Kidney epithelial cell (primary cell): ENCODE results near the gene SSBP4. TPM values are rescaled to one million over a fixed set of nuclear protein-coding genes. Genes with fewer than 3 reads are reported as not detected.

Experiments
- DNase-seq: peaks from one replicate; pipeline ENCODE4 v3.0.0-alpha.2; 2010; ENCODE audit warnings: low read depth
- H3K27me3 ChIP-seq: 2 replicates; pipeline ENCODE4 v1.6.0; 2011; ENCODE audit warnings: low read length; ENCODE audit not compliant: control insufficient read depth, insufficient read depth
- H3K36me3 ChIP-seq: 2 replicates; pipeline ENCODE4 v1.5.1; 2011; ENCODE audit warnings: low read length; ENCODE audit not compliant: control insufficient read depth, insufficient read depth
- H3K4me3 ChIP-seq: 2 replicates; pipeline ENCODE4 v1.5.1; 2011; ENCODE audit warnings: low read depth, mild to moderate bottlenecking, control low read depth, low read length
- total RNA-seq: library from RNA; depleted of rRNA; stranded (reverse); fragments of >200 nt; gene quantifications from 2 replicates; pipeline ENCODE4 v1.2.3, GENCODE V29; 2015
- TF ChIP-seq, protein P1 (sequence below): IDR thresholded peaks from 2 replicates; pipeline ENCODE4 v1.5.1; 2011; ENCODE audit warnings: mild to moderate bottlenecking, moderate library complexity, low read length, control low read depth, inconsistent platforms; ENCODE audit not compliant: insufficient read depth, poor library complexity, severe bottlenecking

SSBP4 gene
- total RNA-seq, 1 donor from 2014 or later, result 92.6 TPM

GRCh38 chr19:18437491-18438330 lies 18.5 kb downstream of the SSBP4 start, which contains the start of gene ISYNA1:
Gene ISYNA1, minus strand, starts transcription at chr19:18438133. Its CDS starts 154 bp downstream, at chr19:18437979.
- Histone ChIP-seq H3K4me3 (peak within 1 kb of the TSS; percentile 81), H3K27me3 (no peaks in the 10 kb centered on the region), H3K36me3 (peaks cover 1% of the 10 kb centered on the region)
- TF ChIP-seq, protein P1, sequence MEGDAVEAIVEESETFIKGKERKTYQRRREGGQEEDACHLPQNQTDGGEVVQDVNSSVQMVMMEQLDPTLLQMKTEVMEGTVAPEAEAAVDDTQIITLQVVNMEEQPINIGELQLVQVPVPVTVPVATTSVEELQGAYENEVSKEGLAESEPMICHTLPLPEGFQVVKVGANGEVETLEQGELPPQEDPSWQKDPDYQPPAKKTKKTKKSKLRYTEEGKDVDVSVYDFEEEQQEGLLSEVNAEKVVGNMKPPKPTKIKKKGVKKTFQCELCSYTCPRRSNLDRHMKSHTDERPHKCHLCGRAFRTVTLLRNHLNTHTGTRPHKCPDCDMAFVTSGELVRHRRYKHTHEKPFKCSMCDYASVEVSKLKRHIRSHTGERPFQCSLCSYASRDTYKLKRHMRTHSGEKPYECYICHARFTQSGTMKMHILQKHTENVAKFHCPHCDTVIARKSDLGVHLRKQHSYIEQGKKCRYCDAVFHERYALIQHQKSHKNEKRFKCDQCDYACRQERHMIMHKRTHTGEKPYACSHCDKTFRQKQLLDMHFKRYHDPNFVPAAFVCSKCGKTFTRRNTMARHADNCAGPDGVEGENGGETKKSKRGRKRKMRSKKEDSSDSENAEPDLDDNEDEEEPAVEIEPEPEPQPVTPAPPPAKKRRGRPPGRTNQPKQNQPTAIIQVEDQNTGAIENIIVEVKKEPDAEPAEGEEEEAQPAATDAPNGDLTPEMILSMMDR, result no peak
- DNase-seq, result no peak

DNA sequence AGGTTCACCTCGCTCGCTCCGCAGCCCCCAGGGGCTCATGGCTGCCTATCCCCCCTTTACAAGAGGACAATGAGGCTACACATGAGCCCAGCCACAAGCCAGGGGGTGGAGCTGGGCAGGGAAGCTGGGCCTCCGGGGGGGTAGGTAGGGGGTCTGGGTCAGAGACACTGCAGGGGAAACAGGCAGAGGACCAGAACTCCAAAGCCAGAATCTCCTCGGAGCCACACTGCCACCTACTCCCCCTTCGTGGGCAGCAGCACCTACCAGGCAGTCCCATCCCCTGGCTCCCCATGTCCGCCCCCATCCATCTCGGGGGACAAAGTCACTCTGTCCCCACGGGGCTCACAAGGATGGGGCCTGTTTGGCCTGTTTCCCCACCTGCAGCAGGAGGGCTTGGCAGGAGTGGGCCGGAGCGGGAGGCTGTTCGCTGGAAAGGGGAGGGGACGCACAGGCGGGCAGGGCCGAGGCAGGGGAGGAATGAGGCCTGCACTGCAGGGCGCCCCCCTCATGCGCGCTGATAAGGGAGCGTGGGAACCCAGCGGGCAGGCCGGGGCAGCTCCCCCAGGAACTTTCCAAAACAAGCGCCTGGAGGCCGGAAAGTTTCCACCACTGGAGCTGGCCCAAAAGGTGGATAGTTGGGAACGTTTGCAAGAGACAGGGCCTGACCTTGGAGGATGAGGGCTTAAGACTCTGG lies 19.3 kb downstream of the SSBP4 start:
- Histone ChIP-seq H3K27me3 (no peaks in the 10 kb centered on the region), H3K4me3 (peak overlapping the region; percentile 81), H3K36me3 (peaks cover 1% of the 10 kb centered on the region)
- DNase-seq, result no peak
- TF ChIP-seq, protein P1, result no peak

- TF ChIP-seq, protein P1, result no peak
- Histone ChIP-seq H3K4me3 (no peak overlapping the region), H3K27me3 (no peaks in the 10 kb centered on the region), H3K36me3 (peaks cover 1% of the 10 kb centered on the region)
- DNase-seq, result no peak
Measured at GRCh38 chr19:18439025-18439909, 20.1 kb downstream of the SSBP4 start.

GRCh38 chr19:18439910-18440237 lies 20.7 kb downstream of the SSBP4 start:
- no peak for DNase-seq
- Histone ChIP-seq H3K36me3 (peaks cover 1% of the 10 kb centered on the region), H3K4me3 (no peak overlapping the region), H3K27me3 (no peaks in the 10 kb centered on the region)
- TF ChIP-seq, protein P1, result no peak

GRCh38 chr19:18440415-18440877 lies 21.2 kb downstream of the SSBP4 start:
- Histone ChIP-seq H3K27me3 (no peaks in the 10 kb centered on the region), H3K4me3 (no peak overlapping the region), H3K36me3 (no peaks in the 10 kb centered on the region)
- TF ChIP-seq, protein P1, result peak; percentile 27
- DNase-seq, result no peak
